ENCODE results near the gene NTMT1. TPM values are rescaled to one million over a fixed set of nuclear protein-coding genes. Genes with fewer than 3 reads are reported as not detected.

Gene NTMT1
- total and polyA plus RNA-seq, 10 of the 15 experiments (the other 5 are each of a cell fraction or from before 2014, with no cell fraction given) = 12.8 to 85.4 (median 39.3) TPM

DNA sequence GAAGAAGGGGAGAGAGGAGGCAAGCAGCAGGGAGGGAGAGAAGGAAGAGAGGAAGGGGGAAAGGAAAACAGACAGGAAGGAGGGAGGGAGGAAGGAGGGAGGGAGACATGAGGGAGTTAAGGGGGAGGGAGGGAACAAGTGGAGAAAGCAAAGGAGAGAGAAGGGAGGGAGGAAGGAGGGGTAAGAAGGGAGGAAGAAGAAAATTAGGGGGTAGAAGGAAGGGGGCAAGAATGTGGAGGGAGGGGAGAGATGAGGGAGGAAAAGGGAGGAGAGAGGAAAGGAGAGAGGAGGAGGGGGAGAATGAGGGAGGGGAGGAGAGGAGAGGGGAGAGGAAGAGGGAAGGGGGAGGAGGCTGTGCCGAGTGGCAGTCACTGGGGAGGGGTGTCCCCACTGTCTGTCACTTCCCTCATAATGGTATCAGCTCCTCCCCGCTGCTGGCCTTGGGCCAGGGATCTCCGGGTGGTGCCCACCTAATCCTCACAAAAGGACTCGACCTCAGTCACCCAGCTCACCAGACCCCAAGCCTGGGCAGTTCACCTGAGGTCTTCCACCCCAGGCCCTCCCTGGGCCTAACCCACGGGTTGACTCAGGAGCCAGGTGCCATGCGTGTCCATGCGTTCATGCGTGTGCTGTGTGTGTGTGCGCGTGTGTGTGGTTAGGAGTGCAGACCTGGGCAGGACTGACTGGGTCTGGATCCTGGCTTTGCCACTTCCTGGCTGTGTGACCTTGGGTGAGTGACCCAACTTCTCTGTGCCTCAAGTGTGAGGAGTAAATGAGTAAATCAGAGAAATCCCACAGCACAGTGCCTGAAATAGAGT, 23.2 kb upstream of the NTMT1 start (continued):
- TF ChIP-seq IKZF1 (conservative IDR thresholded peaks at IDR 0.05) (peak; percentile 71), NFXL1 (IDR thresholded peaks at IDR 0.05; ENCODE audit: borderline replicate concordance) (peak; percentile 82; the same call in 1 of the 2 replicates), NR2C1 (IDR thresholded peaks at IDR 0.05) (no peak), SMAD1 (IDR thresholded peaks at IDR 0.05; ENCODE audit: low read depth, partially characterized antibody) (peak; percentile 93), ATF7 (IDR thresholded peaks at IDR 0.05; ENCODE audit: low read depth) (peak; percentile 68), HDAC2 (IDR thresholded peaks at IDR 0.05) (no peak), JUNB (IDR thresholded peaks at IDR 0.05) (no peak), NFYA (IDR thresholded peaks at IDR 0.05; ENCODE audit: borderline replicate concordance, low read depth, low read length) (no peak), ZNF274 (IDR thresholded peaks at IDR 0.05; ENCODE audit: insufficient read depth, insufficient read length) (no peak), CHD4 (IDR thresholded peaks at IDR 0.05) (no peak), POU2F2 (IDR thresholded peaks at IDR 0.05; ENCODE audit: borderline replicate concordance, low read depth, low read length) (no peak), SPI1 (IDR thresholded peaks at IDR 0.05; ENCODE audit: borderline replicate concordance, insufficient read depth, low read depth, low read length) (peak; percentile 33; the same call in 1 of the 2 replicates), MTA3 (IDR thresholded peaks at IDR 0.05; ENCODE audit: borderline replicate concordance, low read length) (no peak), GABPA (IDR thresholded peaks at IDR 0.05; ENCODE audit: low read depth) (no peak), MXI1 (IDR thresholded peaks at IDR 0.05; ENCODE audit: low read depth, low read length) (no peak)
- TF ChIP-seq, protein P1, sequence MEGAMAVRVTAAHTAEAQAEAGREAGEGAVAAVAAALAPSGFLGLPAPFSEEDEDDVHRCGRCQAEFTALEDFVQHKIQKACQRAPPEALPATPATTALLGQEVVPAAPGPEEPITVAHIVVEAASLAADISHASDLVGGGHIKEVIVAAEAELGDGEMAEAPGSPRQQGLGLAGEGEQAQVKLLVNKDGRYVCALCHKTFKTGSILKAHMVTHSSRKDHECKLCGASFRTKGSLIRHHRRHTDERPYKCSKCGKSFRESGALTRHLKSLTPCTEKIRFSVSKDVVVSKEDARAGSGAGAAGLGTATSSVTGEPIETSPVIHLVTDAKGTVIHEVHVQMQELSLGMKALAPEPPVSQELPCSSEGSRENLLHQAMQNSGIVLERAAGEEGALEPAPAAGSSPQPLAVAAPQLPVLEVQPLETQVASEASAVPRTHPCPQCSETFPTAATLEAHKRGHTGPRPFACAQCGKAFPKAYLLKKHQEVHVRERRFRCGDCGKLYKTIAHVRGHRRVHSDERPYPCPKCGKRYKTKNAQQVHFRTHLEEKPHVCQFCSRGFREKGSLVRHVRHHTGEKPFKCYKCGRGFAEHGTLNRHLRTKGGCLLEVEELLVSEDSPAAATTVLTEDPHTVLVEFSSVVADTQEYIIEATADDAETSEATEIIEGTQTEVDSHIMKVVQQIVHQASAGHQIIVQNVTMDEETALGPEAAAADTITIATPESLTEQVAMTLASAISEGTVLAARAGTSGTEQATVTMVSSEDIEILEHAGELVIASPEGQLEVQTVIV (IDR thresholded peaks at IDR 0.05; ENCODE audit: borderline replicate concordance, partially characterized antibody) = no peak
- TF ChIP-seq, protein P2, sequence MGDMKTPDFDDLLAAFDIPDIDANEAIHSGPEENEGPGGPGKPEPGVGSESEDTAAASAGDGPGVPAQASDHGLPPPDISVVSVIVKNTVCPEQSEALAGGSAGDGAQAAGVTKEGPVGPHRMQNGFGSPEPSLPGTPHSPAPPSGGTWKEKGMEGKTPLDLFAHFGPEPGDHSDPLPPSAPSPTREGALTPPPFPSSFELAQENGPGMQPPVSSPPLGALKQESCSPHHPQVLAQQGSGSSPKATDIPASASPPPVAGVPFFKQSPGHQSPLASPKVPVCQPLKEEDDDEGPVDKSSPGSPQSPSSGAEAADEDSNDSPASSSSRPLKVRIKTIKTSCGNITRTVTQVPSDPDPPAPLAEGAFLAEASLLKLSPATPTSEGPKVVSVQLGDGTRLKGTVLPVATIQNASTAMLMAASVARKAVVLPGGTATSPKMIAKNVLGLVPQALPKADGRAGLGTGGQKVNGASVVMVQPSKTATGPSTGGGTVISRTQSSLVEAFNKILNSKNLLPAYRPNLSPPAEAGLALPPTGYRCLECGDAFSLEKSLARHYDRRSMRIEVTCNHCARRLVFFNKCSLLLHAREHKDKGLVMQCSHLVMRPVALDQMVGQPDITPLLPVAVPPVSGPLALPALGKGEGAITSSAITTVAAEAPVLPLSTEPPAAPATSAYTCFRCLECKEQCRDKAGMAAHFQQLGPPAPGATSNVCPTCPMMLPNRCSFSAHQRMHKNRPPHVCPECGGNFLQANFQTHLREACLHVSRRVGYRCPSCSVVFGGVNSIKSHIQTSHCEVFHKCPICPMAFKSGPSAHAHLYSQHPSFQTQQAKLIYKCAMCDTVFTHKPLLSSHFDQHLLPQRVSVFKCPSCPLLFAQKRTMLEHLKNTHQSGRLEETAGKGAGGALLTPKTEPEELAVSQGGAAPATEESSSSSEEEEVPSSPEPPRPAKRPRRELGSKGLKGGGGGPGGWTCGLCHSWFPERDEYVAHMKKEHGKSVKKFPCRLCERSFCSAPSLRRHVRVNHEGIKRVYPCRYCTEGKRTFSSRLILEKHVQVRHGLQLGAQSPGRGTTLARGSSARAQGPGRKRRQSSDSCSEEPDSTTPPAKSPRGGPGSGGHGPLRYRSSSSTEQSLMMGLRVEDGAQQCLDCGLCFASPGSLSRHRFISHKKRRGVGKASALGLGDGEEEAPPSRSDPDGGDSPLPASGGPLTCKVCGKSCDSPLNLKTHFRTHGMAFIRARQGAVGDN (IDR thresholded peaks at IDR 0.05) = no peak
- TF ChIP-seq, protein P3, sequence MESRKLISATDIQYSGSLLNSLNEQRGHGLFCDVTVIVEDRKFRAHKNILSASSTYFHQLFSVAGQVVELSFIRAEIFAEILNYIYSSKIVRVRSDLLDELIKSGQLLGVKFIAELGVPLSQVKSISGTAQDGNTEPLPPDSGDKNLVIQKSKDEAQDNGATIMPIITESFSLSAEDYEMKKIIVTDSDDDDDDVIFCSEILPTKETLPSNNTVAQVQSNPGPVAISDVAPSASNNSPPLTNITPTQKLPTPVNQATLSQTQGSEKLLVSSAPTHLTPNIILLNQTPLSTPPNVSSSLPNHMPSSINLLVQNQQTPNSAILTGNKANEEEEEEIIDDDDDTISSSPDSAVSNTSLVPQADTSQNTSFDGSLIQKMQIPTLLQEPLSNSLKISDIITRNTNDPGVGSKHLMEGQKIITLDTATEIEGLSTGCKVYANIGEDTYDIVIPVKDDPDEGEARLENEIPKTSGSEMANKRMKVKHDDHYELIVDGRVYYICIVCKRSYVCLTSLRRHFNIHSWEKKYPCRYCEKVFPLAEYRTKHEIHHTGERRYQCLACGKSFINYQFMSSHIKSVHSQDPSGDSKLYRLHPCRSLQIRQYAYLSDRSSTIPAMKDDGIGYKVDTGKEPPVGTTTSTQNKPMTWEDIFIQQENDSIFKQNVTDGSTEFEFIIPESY (IDR thresholded peaks at IDR 0.05) = no peak
- TF ChIP-seq, protein P4, sequence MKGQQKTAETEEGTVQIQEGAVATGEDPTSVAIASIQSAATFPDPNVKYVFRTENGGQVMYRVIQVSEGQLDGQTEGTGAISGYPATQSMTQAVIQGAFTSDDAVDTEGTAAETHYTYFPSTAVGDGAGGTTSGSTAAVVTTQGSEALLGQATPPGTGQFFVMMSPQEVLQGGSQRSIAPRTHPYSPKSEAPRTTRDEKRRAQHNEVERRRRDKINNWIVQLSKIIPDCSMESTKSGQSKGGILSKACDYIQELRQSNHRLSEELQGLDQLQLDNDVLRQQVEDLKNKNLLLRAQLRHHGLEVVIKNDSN (IDR thresholded peaks at IDR 0.05; ENCODE audit: borderline replicate concordance, extremely low read length, insufficient read depth, low read depth, low read length) = no peak

Data from GM12878 (cell line).